Caco-2 (cell line): Measurements from ENCODE around the gene RSPH4A. TPM values are rescaled to one million over a fixed set of nuclear protein-coding genes. Genes with fewer than 3 reads are reported as not detected.

Experiments
- BruUV-seq: library from RNA; stranded (reverse); fragments of 400-500 nt; replicated peaks from 2 replicates; lab custom pipeline; 2021; lab: Mats Ljungman, UMichigan
- CTCF ChIA-PET: fragments of 300-600 bp; sonication (Branson Sonifier 250); formaldehyde crosslinking; loops from one replicate; lab custom pipeline; 2022; ENCODE audit warnings: antibody characterized with exemption; lab: Charles Lee
- POLR2A ChIA-PET: fragments of 300-600 bp; sonication (Branson Sonifier 250); formaldehyde crosslinking; loops from one replicate; lab custom pipeline; 2022; ENCODE audit warnings: antibody characterized with exemption; lab: Charles Lee
- DNase-seq, 2 experiments: peaks; one replicate each; pipeline versions ENCODE4 v3.0.0 to v3.0.0-alpha.2; 2020 to 2022
- H3K27me3 ChIP-seq: replicated peaks from 2 replicates; pipeline ENCODE4 v1.6.0; 2011; ENCODE audit warnings: low read length; ENCODE audit not compliant: control insufficient read depth, insufficient read depth
- H3K36me3 ChIP-seq: 2 replicates; pipeline ENCODE4 v1.5.1; 2011; ENCODE audit warnings: low read length; ENCODE audit not compliant: control insufficient read depth, insufficient read depth
- H3K4me1 ChIP-seq: fragments of 250-450 bp; sonication (Bioruptor Pico); 2 replicates; pipeline ENCODE4 v1.5.1; 2020; ENCODE audit warnings: mild to moderate bottlenecking
- H3K4me3 ChIP-seq: 2 replicates; pipeline ENCODE4 v1.5.1; 2011; ENCODE audit warnings: low read depth, mild to moderate bottlenecking, control low read depth, low read length
- H3K9me3 ChIP-seq: fragments of 250-450 bp; sonication (Bioruptor Pico); 2 replicates; pipeline ENCODE4 v1.5.1; 2020; ENCODE audit warnings: mild to moderate bottlenecking, moderate library complexity
- H3K27ac Mint-ChIP-seq: one replicate; pipeline ENCODE4 v1.8.0; 2022; ENCODE audit warnings: mixed read lengths; ENCODE audit not compliant: unreplicated experiment
- H3K27me3 Mint-ChIP-seq: one replicate; pipeline ENCODE4 v1.8.0; 2022; ENCODE audit warnings: mixed read lengths; ENCODE audit not compliant: insufficient read depth, unreplicated experiment
- H3K36me3 Mint-ChIP-seq: one replicate; pipeline ENCODE4 v1.8.0; 2022; ENCODE audit warnings: mild to moderate bottlenecking, mixed read lengths; ENCODE audit not compliant: insufficient read depth, unreplicated experiment
- H3K4me1 Mint-ChIP-seq: one replicate; pipeline ENCODE4 v1.8.0; 2022; ENCODE audit warnings: low read depth, mixed read lengths; ENCODE audit not compliant: unreplicated experiment
- H3K4me3 Mint-ChIP-seq: one replicate; pipeline ENCODE4 v1.8.0; 2022; ENCODE audit warnings: mild to moderate bottlenecking, moderate library complexity, mixed read lengths; ENCODE audit not compliant: unreplicated experiment
- H3K9me3 Mint-ChIP-seq: one replicate; pipeline ENCODE4 v1.8.0; 2022; ENCODE audit warnings: mixed read lengths; ENCODE audit not compliant: unreplicated experiment
- intact Hi-C: fragments of 100-400 bp; cut with micrococcal nuclease; formaldehyde crosslinking; loops from one replicate; pipeline ENCODE4 v1.10.0; 2022; ENCODE audit not compliant: unreplicated experiment
- total RNA-seq: library from RNA; stranded (reverse); gene quantifications from 2 replicates; pipeline ENCODE4 v1.2.3, GENCODE V29; 2022
- TF ChIP-seq, protein P1 (sequence below), 2 experiments: fragments of 200-600 bp in 1 of 2; IDR thresholded peaks; 1 replicate in 1 of 2; 2 replicates in 1 of 2; pipeline versions ENCODE4 v1.5.1 to v1.8.0; 2011 to 2022; ENCODE audit warnings: antibody characterized with exemption in 1 of 2, control low read depth in 1 of 2, inconsistent platforms in 1 of 2, low read depth in 1 of 2, low read length in 1 of 2, mild to moderate bottlenecking in 1 of 2, moderate library complexity in 1 of 2; ENCODE audit not compliant: insufficient read depth in 1 of 2, severe bottlenecking in 1 of 2, unreplicated experiment in 1 of 2

RSPH4A gene
- total RNA-seq, 1 experiment from 2014 or later, result 0.20 TPM

DNA sequence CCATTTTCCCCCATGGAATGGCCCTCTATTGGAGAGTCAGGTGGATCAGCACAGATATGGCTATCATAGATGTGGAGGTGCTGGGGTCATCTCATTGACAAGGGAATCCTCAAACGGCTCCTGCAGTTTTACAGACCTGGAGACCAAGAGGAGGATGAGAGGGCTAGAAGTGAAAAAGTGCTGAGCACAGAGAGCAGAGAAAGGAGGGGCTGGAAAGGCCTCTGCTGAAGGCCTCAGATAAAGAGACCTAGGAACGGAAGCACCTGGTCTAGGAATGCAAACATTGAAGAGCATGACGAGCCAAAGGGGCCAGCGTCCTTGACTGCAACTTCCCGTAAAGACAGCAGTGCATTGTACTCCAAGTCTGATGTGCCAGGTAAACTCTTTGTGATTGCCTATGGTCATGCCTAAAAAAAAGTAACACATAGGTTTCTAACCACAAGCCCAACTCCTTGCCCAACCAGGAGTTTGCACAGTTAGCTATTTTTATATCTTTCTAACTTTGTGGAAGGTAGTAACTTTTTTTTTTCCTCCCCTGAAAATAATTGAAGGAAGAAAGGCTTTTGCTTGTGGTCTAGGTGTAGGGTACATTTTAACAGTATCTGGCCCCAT, 15.2 kb downstream of the RSPH4A start:
- intact Hi-C loops, result no loop called here
- Histone ChIP-seq H3K4me3 (no peak overlapping the region), H3K9me3 (no peaks in the 10 kb centered on the region), H3K27me3 (no peaks in the 10 kb centered on the region), H3K4me1 (no peaks in the 10 kb centered on the region), H3K36me3 (no peaks in the 10 kb centered on the region)
- Mint-ChIP-seq H3K27ac (no peak overlapping the region), H3K9me3 (no peaks in the 10 kb centered on the region), H3K36me3 (peaks cover 12% of the 10 kb centered on the region), H3K4me3 (no peak overlapping the region), H3K4me1 (no peaks in the 10 kb centered on the region), H3K27me3 (no peaks in the 10 kb centered on the region)
- DNase-seq, result peak; percentile 9 to 46
- CTCF ChIA-PET, result no interaction called here
- no TSS peak for BruUV-seq
- POLR2A ChIA-PET, result no interaction called here
- TF ChIP-seq, protein P1, sequence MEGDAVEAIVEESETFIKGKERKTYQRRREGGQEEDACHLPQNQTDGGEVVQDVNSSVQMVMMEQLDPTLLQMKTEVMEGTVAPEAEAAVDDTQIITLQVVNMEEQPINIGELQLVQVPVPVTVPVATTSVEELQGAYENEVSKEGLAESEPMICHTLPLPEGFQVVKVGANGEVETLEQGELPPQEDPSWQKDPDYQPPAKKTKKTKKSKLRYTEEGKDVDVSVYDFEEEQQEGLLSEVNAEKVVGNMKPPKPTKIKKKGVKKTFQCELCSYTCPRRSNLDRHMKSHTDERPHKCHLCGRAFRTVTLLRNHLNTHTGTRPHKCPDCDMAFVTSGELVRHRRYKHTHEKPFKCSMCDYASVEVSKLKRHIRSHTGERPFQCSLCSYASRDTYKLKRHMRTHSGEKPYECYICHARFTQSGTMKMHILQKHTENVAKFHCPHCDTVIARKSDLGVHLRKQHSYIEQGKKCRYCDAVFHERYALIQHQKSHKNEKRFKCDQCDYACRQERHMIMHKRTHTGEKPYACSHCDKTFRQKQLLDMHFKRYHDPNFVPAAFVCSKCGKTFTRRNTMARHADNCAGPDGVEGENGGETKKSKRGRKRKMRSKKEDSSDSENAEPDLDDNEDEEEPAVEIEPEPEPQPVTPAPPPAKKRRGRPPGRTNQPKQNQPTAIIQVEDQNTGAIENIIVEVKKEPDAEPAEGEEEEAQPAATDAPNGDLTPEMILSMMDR (IDR thresholded peaks at IDR 0.05; ENCODE audit: insufficient read depth in 1 of 2, low read depth in 1 of 2, low read length in 1 of 2, severe bottlenecking in 1 of 2, unreplicated experiment in 1 of 2), result no peak

DNA sequence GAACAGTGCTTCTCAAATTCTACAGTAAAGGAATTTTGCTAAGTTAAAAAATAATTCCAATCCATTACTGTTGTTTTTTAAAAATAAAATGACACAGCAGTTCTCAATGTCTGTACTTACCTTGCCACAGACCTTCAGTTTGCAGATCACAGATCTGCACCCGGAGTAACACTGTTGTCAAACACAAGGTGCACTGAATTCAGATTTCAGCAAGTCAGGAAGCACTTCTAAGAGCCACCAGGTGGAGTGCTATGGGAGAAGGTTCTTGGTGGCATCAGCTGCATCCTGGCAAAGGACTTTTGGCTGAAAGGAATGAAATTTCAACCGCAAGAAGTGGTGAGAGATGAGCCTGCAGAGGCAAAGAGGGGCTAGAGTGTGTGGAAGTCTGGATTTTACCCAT, 17.4 kb downstream of the RSPH4A start:
- no peak overlapping the region for H3K4me3 ChIP-seq
- POLR2A ChIA-PET, result no interaction called here
- peak in 1 of 2 experiments; percentile 14 for DNase-seq
- no peaks in the 10 kb centered on the region for H3K9me3 ChIP-seq
- no peaks in the 10 kb centered on the region for H3K36me3 ChIP-seq
- no TSS peak for BruUV-seq
- Mint-ChIP-seq H3K4me3 (no peak overlapping the region), H3K36me3 (peaks cover 20% of the 10 kb centered on the region), H3K9me3 (no peaks in the 10 kb centered on the region), H3K27me3 (no peaks in the 10 kb centered on the region), H3K4me1 (no peaks in the 10 kb centered on the region), H3K27ac (no peak overlapping the region)
- TF ChIP-seq, protein P1 (IDR thresholded peaks at IDR 0.05; ENCODE audit: insufficient read depth in 1 of 2, low read depth in 1 of 2, low read length in 1 of 2, severe bottlenecking in 1 of 2, unreplicated experiment in 1 of 2), result peak; percentile 38 to 51
- intact Hi-C loops, result no loop called here
- H3K27me3 ChIP-seq, result no peaks in the 10 kb centered on the region
- H3K4me1 ChIP-seq, result no peaks in the 10 kb centered on the region
- CTCF ChIA-PET, result no interaction called here

DNA sequence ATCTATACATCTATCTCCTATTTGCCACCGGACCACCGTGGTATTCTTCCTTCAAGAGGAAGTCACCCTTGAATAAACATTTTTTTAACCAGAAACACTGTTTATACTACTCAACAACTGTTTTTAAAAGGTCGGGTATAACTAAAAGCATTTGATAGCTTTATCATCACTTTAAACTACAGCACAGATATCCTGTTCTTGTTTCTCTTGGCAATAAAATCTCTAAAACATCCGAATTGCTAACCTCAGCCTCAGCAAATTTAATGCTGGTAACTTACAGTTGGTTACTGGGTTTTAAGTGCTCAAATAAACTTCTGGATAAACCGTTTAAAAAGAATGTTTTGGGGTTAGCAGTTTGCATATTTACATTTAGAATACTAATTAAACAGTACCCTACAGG, 31.9 kb downstream of the RSPH4A start:
- H3K27me3 Mint-ChIP-seq, result no peaks in the 10 kb centered on the region
- intact Hi-C loops, result loop anchor here (5.0 to 10.0 kb wide), 2 partner anchors 203 to 361 kb away; no protein-coding TSS in a partner anchor
- H3K27ac Mint-ChIP-seq, result no peak overlapping the region
- no peak overlapping the region for H3K4me3 Mint-ChIP-seq
- no peaks in the 10 kb centered on the region for H3K4me1 ChIP-seq
- H3K4me1 Mint-ChIP-seq, result no peaks in the 10 kb centered on the region
- BruUV-seq, result no TSS peak
- H3K4me3 ChIP-seq, result no peak overlapping the region
- TF ChIP-seq, protein P1 (IDR thresholded peaks at IDR 0.05; ENCODE audit: insufficient read depth in 1 of 2, low read depth in 1 of 2, low read length in 1 of 2, severe bottlenecking in 1 of 2, unreplicated experiment in 1 of 2), result no peak
- CTCF ChIA-PET, result no interaction called here
- no peaks in the 10 kb centered on the region; the same call in 1 of the 2 replicates for H3K36me3 ChIP-seq
- H3K9me3 Mint-ChIP-seq, result no peaks in the 10 kb centered on the region
- H3K9me3 ChIP-seq, result no peaks in the 10 kb centered on the region
- POLR2A ChIA-PET, result no interaction called here
- peaks cover 15% of the 10 kb centered on the region for H3K36me3 Mint-ChIP-seq
- no peak for DNase-seq
- no peaks in the 10 kb centered on the region for H3K27me3 ChIP-seq
